Posterior vena cava (tissue), 2 donors: ENCODE results near the gene RBP2. TPM values are rescaled to one million over a fixed set of nuclear protein-coding genes. Genes with fewer than 3 reads are reported as not detected.

Source experiments
- DNase-seq: peaks from one replicate; pipeline ENCODE4 v3.0.0-alpha.2; 2020; ENCODE audit warnings: low spot score
- intact Hi-C, 2 donors: fragments of 100-400 bp; cut with DNase I; formaldehyde crosslinking; loops; one replicate each; pipeline versions ENCODE4 v1.14.1 to v1.14.2; 2022 to 2023
- long read RNA-seq, 2 donors: library from polyadenylated mRNA; unstranded; transcript quantifications; one replicate each; pipeline ENCODE4 v2.0.0, GENCODE V29; 2020 to 2021
- total RNA-seq, 2 donors: library from RNA; stranded (reverse); fragmentation: NEBNext Ultra II Directional; extraction: Animal tissue kit (Norgen Biotek cat#: 25700); gene quantifications; one replicate each; pipeline ENCODE4 v1.2.1, GENCODE V29; 2021
- donor health status: DM: yes; HTN: yes; CAD: no.
- donor health status: DM: yes; HTN: yes; CAD: no.

RBP2 gene
- total RNA-seq, result 1 to 10 TPM in 1 of 2 donors, not detected in 1; 1.1 TPM
- long read RNA-seq, donor 1, result 0 reads
- long read RNA-seq, donor 2, result 0 reads

GRCh38 chr3:139476348-139476747 is at the start of gene RBP2:
Gene RBP2, minus strand, starts transcription at chr3:139476516. Its CDS starts 57 bp downstream, at chr3:139476459.
- DNase-seq, result no peak
- intact Hi-C loops, result no loop called here

GRCh38 chr3:139524841-139525636 is 48.7 kb upstream of the RBP2 start:
- intact Hi-C loops, result no loop called here
- DNase-seq, result no peak

DNA sequence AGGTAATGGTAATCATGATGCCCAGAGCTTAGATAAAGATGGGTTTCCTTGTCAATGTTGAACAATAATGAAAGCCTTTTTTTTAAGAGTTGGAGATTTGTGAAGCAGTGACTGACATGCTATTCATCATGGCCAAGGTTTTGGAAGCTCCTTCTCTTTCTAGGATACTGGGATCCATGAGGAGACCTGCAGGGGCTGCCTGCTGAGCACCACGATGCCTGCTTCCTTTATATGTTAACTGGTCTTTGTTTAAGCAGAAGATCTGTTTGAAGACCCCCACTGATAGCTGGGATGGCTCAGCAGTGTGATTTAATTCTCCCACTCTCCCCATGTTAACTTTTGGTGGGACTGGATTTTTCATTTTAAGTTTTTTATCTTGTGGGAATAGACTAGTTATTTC is 47.4 kb upstream of the RBP2 start:
- no peak for DNase-seq
- intact Hi-C loops, result no loop called here

GRCh38 chr3:139523166-139523565 is 46.9 kb upstream of the RBP2 start:
- DNase-seq, result no peak
- intact Hi-C loops, result no loop called here

- intact Hi-C loops, result no loop called here
- DNase-seq, result no peak
These were observed 46.1 kb upstream of the RBP2 start for GRCh38 chr3:139522421-139522820.

GRCh38 chr3:139521816-139522215 is 45.5 kb upstream of the RBP2 start:
- DNase-seq, result no peak
- intact Hi-C loops, result no loop called here

DNA sequence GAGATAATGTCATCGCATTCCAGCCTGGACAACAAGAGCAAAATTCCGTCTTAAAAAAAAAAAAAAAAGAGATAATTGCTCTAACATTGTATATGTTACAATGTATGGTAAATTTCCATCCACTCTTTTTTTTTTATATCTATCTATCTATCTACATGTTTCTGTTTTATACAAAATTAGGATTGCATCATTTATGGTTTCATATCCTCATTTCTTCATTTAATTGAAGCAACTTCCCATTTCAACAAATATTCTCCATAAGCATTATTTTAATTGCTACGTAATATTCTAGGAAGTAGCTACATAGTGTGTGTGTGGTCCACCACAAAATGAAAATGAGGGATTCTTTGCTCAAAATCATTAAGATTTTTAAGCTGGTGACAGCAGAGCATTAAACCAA is 44.8 kb upstream of the RBP2 start:
- no peak for DNase-seq
- intact Hi-C loops, result no loop called here

DNA sequence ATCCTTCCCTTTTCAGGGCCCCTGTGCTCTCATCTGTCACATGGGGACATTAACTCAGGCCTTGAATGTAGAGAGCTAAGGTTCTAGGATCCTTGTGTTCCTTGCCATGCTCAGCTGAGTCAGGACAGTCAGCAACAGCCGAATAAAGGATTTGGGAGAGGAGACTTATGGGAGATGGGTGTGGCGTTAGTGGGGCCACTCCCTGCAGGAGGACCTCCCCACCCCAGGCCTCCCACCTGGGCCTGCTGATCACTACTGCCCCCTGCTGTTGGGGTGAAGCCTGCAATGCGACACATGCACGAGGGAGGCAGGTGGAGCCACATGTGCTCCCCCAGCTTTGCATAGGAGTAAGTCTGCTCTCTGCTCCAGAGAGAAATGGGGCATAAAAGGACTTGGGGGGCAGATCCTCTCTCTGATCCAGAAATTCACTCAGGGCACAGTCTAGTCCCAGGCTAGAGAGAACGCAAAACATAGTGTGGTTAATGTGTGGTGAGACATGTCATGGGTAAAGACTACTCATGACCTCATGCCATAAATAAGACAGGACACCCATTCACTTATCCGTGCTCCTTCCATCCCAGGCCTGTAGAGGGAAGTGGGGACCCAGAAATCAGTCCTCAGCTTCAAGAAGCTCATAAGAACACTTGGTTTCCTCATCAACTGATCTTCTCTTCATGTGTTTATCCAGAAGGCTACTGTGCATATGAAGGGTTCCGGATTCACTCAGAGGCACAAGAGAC is 43.9 kb upstream of the RBP2 start:
- no peak for DNase-seq
- intact Hi-C loops, result no loop called here

GRCh38 chr3:139518926-139519842 is 42.9 kb upstream of the RBP2 start:
- intact Hi-C loops, result no loop called here
- DNase-seq, result no peak

DNA sequence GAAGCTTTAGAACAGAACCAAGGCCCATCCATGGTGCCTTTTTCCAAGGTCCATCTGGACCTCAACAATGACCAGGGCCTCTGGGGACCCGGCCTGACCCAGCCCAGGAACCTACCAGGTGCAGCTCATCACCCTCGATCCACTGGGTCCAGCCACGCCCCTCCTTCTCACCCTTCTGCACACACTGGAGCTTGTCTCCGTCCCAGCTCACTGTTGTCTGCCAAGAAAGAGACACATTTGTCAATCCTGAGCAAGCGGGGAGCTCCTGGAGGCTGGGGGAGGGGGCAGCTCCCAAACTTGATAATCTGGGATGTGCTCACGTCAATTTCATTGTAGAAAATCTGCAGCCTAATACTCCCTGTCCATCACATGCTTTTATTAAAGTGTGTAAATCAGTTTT is 42.0 kb upstream of the RBP2 start:
- intact Hi-C loops, result no loop called here
- no peak for DNase-seq

- no peak for DNase-seq
- intact Hi-C loops, result no loop called here
These were observed 41.2 kb upstream of the RBP2 start for GRCh38 chr3:139517321-139518065.

GRCh38 chr3:139514741-139515140 is 38.4 kb upstream of the RBP2 start:
- intact Hi-C loops, result no loop called here
- no peak for DNase-seq

- intact Hi-C loops, result no loop called here
- DNase-seq, result no peak
These were observed 33.3 kb upstream of the RBP2 start for GRCh38 chr3:139509631-139510030.

GRCh38 chr3:139506766-139507165 is 30.4 kb upstream of the RBP2 start:
- intact Hi-C loops, result no loop called here
- no peak for DNase-seq

GRCh38 chr3:139505829-139506386 is 29.6 kb upstream of the RBP2 start:
- intact Hi-C loops, result no loop called here
- no peak for DNase-seq

DNA sequence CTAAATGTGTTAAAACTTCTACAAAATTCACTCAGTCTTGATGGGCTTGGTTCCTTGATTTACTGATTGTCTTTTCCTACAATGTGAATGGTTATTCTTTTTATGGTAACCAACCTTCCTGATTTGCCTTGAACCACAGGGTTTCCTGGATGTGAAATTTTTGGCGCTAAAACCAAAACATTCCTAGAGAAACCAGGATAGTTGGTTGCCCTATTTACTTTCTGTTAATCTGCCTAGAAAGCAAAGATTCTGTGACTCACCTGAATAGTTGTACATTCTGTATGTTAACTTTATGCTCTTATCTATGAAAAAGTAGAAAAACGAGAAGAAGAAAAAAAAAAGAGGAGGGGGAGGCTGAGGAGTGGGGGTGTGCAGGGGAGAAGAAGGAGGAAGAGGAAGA is 23.2 kb upstream of the RBP2 start:
- intact Hi-C loops, result no loop called here
- no peak for DNase-seq

DNA sequence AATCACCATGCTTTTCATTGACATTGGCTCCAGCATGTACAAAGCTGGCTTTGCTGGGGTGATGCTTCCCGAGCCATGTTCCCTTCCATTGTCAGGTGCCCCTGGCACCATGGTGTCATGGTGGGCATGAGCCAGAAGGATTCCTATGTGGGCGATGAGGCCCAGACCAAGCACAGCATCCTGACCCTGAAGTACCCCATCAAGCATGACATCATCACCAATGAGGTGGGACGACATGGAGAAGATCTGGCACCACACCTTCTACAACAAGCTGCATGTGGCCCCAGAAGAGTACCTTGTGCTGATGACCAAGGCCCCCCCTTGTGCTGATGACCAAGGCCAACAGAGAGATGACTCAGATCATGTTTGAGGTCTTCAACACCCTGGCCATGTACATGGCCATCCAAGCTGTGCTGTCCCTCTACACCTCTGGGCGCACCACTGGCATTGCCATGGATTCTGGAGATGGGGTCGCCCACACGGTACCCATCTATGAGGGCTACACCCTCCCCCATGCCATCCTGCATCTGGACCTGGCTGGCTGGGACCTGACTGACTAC is 17.6 kb upstream of the RBP2 start:
- no peak for DNase-seq
- intact Hi-C loops, result no loop called here

GRCh38 chr3:139491966-139492365 is 15.7 kb upstream of the RBP2 start:
- no peak for DNase-seq
- intact Hi-C loops, result no loop called here
